Measurements from ENCODE around the gene MAML3. TPM values are rescaled to one million over a fixed set of nuclear protein-coding genes. Genes with fewer than 3 reads are reported as not detected.

The MAML3 gene
- total RNA-seq, 1 donor from 2014 or later, result 4.3 TPM

- intact Hi-C loops (cut with micrococcal nuclease), result no loop called here
These were observed 23.3 kb downstream of the MAML3 start for GRCh38 chr4:140130677-140131076.

GRCh38 chr4:140127422-140127821 is 26.6 kb downstream of the MAML3 start:
- intact Hi-C loops (cut with micrococcal nuclease), result no loop called here

GRCh38 chr4:140126261-140126660 is 27.7 kb downstream of the MAML3 start:
- intact Hi-C loops (cut with micrococcal nuclease), result no loop called here

GRCh38 chr4:140125374-140125773 is 28.6 kb downstream of the MAML3 start:
- intact Hi-C loops (cut with micrococcal nuclease), result no loop called here

GRCh38 chr4:140123666-140124377 is 30.2 kb downstream of the MAML3 start:
- intact Hi-C loops (cut with micrococcal nuclease), result loop anchor here (2.0 kb wide), 1 partner anchor 27 kb away; no protein-coding TSS in a partner anchor

- intact Hi-C loops (cut with micrococcal nuclease), result loop anchor here (2.0 kb wide), 1 partner anchor 28 kb away; no protein-coding TSS in a partner anchor
These were observed 31.1 kb downstream of the MAML3 start for GRCh38 chr4:140122891-140123290.

- intact Hi-C loops (cut with micrococcal nuclease), result loop anchor here (2.0 kb wide), 1 partner anchor 29 kb away; no protein-coding TSS in a partner anchor
These were observed 32.3 kb downstream of the MAML3 start for GRCh38 chr4:140121646-140122045.

GRCh38 chr4:140118931-140119640 is 34.9 kb downstream of the MAML3 start:
- intact Hi-C loops (cut with micrococcal nuclease), result no loop called here

- intact Hi-C loops (cut with micrococcal nuclease), result no loop called here
These were observed 36.0 kb downstream of the MAML3 start for GRCh38 chr4:140117947-140118346.

- intact Hi-C loops (cut with micrococcal nuclease), result loop anchor here (1.0 kb wide), 1 partner anchor 13 kb away; no protein-coding TSS in a partner anchor
These were observed 37.4 kb downstream of the MAML3 start for GRCh38 chr4:140116442-140117104.

GRCh38 chr4:140115140-140115539 is 38.8 kb downstream of the MAML3 start:
- intact Hi-C loops (cut with micrococcal nuclease), result no loop called here

- intact Hi-C loops (cut with micrococcal nuclease), result no loop called here
These were observed 40.3 kb downstream of the MAML3 start for GRCh38 chr4:140113653-140114052.

- intact Hi-C loops (cut with micrococcal nuclease), result no loop called here
These were observed 41.4 kb downstream of the MAML3 start for GRCh38 chr4:140112576-140112975.

- intact Hi-C loops (cut with micrococcal nuclease), result no loop called here
These were observed 42.7 kb downstream of the MAML3 start for GRCh38 chr4:140111256-140111655.

GRCh38 chr4:140110542-140111215 is 43.3 kb downstream of the MAML3 start:
- intact Hi-C loops (cut with micrococcal nuclease), result no loop called here

GRCh38 chr4:140109737-140110136 is 44.2 kb downstream of the MAML3 start:
- intact Hi-C loops (cut with micrococcal nuclease), result no loop called here

GRCh38 chr4:140109292-140109691 is 44.7 kb downstream of the MAML3 start:
- intact Hi-C loops (cut with micrococcal nuclease), result no loop called here

- intact Hi-C loops (cut with micrococcal nuclease), result no loop called here
These were observed 45.2 kb downstream of the MAML3 start for GRCh38 chr4:140108713-140109230.

- intact Hi-C loops (cut with micrococcal nuclease), result no loop called here
These were observed 45.7 kb downstream of the MAML3 start for GRCh38 chr4:140108243-140108642.

GRCh38 chr4:140106289-140106844 is 47.6 kb downstream of the MAML3 start:
- intact Hi-C loops (cut with micrococcal nuclease), result no loop called here

- intact Hi-C loops (cut with micrococcal nuclease), result no loop called here
These were observed 48.5 kb downstream of the MAML3 start for GRCh38 chr4:140105436-140105835.
